CD14-positive monocyte (primary cell): ENCODE data around the gene INPP5E. TPM values are rescaled to one million over a fixed set of nuclear protein-coding genes. Genes with fewer than 3 reads are reported as not detected.

Experiments used
- DNase-seq, 3 donors: peaks; one replicate each; pipeline ENCODE4 v3.0.0-alpha.2; 2011 to 2022
- H2AFZ ChIP-seq: 2 replicates; pipeline ENCODE4 v1.6.0; 2012; ENCODE audit warnings: mild to moderate bottlenecking, low read depth, low read length, inconsistent platforms; ENCODE audit not compliant: insufficient read depth, poor library complexity, severe bottlenecking
- H3K27ac ChIP-seq, 2 donors: 1 replicate in 1 of 2; 2 replicates in 1 of 2; pipeline ENCODE4 v1.5.1; 2012 to 2013; ENCODE audit warnings: low read length in 2 of 2, control low read depth in 1 of 2, inconsistent platforms in 1 of 2, low read depth in 1 of 2, mild to moderate bottlenecking in 1 of 2
- H3K27me3 ChIP-seq, 2 donors: one replicate each; pipeline versions ENCODE4 v1.6.0 to v1.6.1; 2011 to 2013; ENCODE audit warnings: low read length in 2 of 2; ENCODE audit not compliant: control insufficient read depth in 2 of 2, insufficient read depth in 2 of 2
- H3K36me3 ChIP-seq, 2 donors: replicated peaks in 1 of 2; 1 replicate in 1 of 2; 2 replicates in 1 of 2; pipeline versions ENCODE4 v1.5.1 to v1.6.1; 2012 to 2013; ENCODE audit warnings: low read length in 2 of 2, control low read depth in 1 of 2, inconsistent platforms in 1 of 2, mild to moderate bottlenecking in 1 of 2; ENCODE audit not compliant: insufficient read depth in 2 of 2, control insufficient read depth in 1 of 2
- H3K4me1 ChIP-seq, 2 donors: 1 replicate in 1 of 2; 2 replicates in 1 of 2; pipeline versions ENCODE4 v1.5.1 to v1.6.1; 2012 to 2013; ENCODE audit warnings: low read length in 2 of 2, control low read depth in 1 of 2, inconsistent platforms in 1 of 2, mild to moderate bottlenecking in 1 of 2, moderate library complexity in 1 of 2; ENCODE audit not compliant: insufficient read depth in 2 of 2, control insufficient read depth in 1 of 2
- H3K4me2 ChIP-seq: replicated peaks from 2 replicates; pipeline ENCODE3; 2012; ENCODE audit warnings: low read length, moderate library complexity, mild to moderate bottlenecking; ENCODE audit not compliant: poor library complexity, severe bottlenecking; ENCODE audit errors: extremely low read depth
- H3K4me3 ChIP-seq, 3 experiments: fragments of 200-600 bp in 1 of 3; sonication (generic) in 1 of 3; replicated peaks in 1 of 3; 1 replicate in 2 of 3; 2 replicates in 1 of 3; pipeline ENCODE4 v1.5.1; 2011 to 2013; ENCODE audit warnings: low read length in 3 of 3, mild to moderate bottlenecking in 3 of 3, control low read depth in 2 of 3, low read depth in 2 of 3, inconsistent platforms in 1 of 3, moderate library complexity in 1 of 3
- H3K79me2 ChIP-seq: 2 replicates; pipeline ENCODE4 v1.6.0; 2012; ENCODE audit warnings: mild to moderate bottlenecking, control low read depth, inconsistent platforms, low read length, moderate library complexity; ENCODE audit not compliant: insufficient read depth
- H3K9ac ChIP-seq: 2 replicates; pipeline ENCODE4 v1.6.0; 2017; ENCODE audit warnings: low read length, mild to moderate bottlenecking; ENCODE audit not compliant: insufficient read depth, poor library complexity, severe bottlenecking
- H3K9me3 ChIP-seq, 2 donors: replicated peaks in 1 of 2; 1 replicate in 1 of 2; 2 replicates in 1 of 2; pipeline versions ENCODE4 v1.5.1 to v1.6.1; 2012 to 2013; ENCODE audit warnings: low read length in 2 of 2, control low read depth in 1 of 2; ENCODE audit not compliant: control insufficient read depth in 1 of 2, insufficient read depth in 1 of 2
- H4K20me1 ChIP-seq: 2 replicates; pipeline ENCODE4 v1.6.0; 2012; ENCODE audit warnings: mild to moderate bottlenecking, low read length, control low read depth, moderate library complexity; ENCODE audit not compliant: insufficient read depth
- H3K27ac Mint-ChIP-seq, 7 donors: one replicate each; pipeline ENCODE4 v1.8.0; 2020; ENCODE audit warnings: mild to moderate bottlenecking in 7 of 7, mixed read lengths in 7 of 7, moderate library complexity in 6 of 7, inconsistent platforms in 2 of 7
- H3K27me3 Mint-ChIP-seq, 3 donors: one replicate each; pipeline ENCODE4 v1.8.0; 2021 to 2022; ENCODE audit warnings: low read depth in 3 of 3, mild to moderate bottlenecking in 3 of 3, mixed read lengths in 3 of 3, moderate library complexity in 3 of 3, inconsistent platforms in 1 of 3
- H3K36me3 Mint-ChIP-seq, 2 donors: one replicate each; pipeline ENCODE4 v1.8.0; 2020; ENCODE audit warnings: mixed read lengths in 2 of 2, inconsistent platforms in 1 of 2, mild to moderate bottlenecking in 1 of 2
- H3K4me1 Mint-ChIP-seq: one replicate; pipeline ENCODE4 v1.8.0; 2020; ENCODE audit warnings: mild to moderate bottlenecking, mixed read lengths
- H3K4me3 Mint-ChIP-seq, 2 donors: one replicate each; pipeline ENCODE4 v1.8.0; 2020; ENCODE audit warnings: mild to moderate bottlenecking in 2 of 2, mixed read lengths in 2 of 2, moderate library complexity in 1 of 2
- H3K9me3 Mint-ChIP-seq, 7 donors: one replicate each; pipeline ENCODE4 v1.8.0; 2020 to 2022; ENCODE audit warnings: mixed read lengths in 7 of 7, mild to moderate bottlenecking in 6 of 7, moderate library complexity in 6 of 7, inconsistent platforms in 2 of 7
- CTCF ChIP-seq: fragments of 200-600 bp; IDR thresholded peaks from one replicate; pipeline ENCODE4 v1.8.0; 2022; ENCODE audit warnings: antibody characterized with exemption, mild to moderate bottlenecking
- WGBS: methylation state at CpG from one replicate; pipeline ENCODE4 v1.1.5; 2013; ENCODE audit warnings: missing lambda C conversion rate; ENCODE audit not compliant: insufficient coverage; 5-methylcytosine and 5-hydroxymethylcytosine counted together
- intact Hi-C, 2 donors: fragments of 100-400 bp; cut with micrococcal nuclease; formaldehyde crosslinking; loops; one replicate each; pipeline versions ENCODE4 v1.15.0 to v1.15.1; 2023
- polyA plus RNA-seq, 3 donors: library from polyadenylated mRNA; depleted of rRNA in 1 of 3; unstranded in 2 of 3; stranded (reverse) in 1 of 3; fragments of 300-500 nt in 2 of 3; fragments of >200 nt in 1 of 3; fragmentation: Illumina TruSeq in 2 of 3; gene quantifications; 1 replicate in 2 of 3; 2 replicates in 1 of 3; pipeline ENCODE4 v1.2.3, GENCODE V29; 2012 to 2021

The INPP5E gene
- polyA plus RNA-seq, 3 donors, result 1.0 to 8.0 (median 1.0) TPM

GRCh38 chr9:136399176-136400037, 40.2 kb downstream of the INPP5E start:
- peak overlapping the region; percentile 83 to 88 for H3K4me3 Mint-ChIP-seq
- 2% methylated on average over 64 of the region's 67 CpGs for WGBS
- H3K27ac Mint-ChIP-seq, result peak overlapping the region in 4 of 7 donors; percentile 12 to 50 (median 37)
- Histone ChIP-seq H3K27ac (peak overlapping the region in 1 of 2 donors; percentile 62), H3K4me3 (peak overlapping the region; percentile 47 to 88 (median 77)), H3K4me1 (peaks cover 17 to 23% of the 10 kb centered on the region in 2 donors), H3K27me3 (no peaks in the 10 kb centered on the region), H3K36me3 (peaks cover 41 to 49% of the 10 kb centered on the region in 2 donors), H3K9ac (peak overlapping the region; percentile 76), H4K20me1 (peaks cover 14% of the 10 kb centered on the region), H2AFZ (peak overlapping the region; percentile 71), H3K4me2 (peak overlapping the region; percentile 85), H3K79me2 (peaks cover 15% of the 10 kb centered on the region), H3K9me3 (no peaks in the 10 kb centered on the region)
- DNase-seq, result peak in 2 of 3 donors; percentile 18 to 63
- intact Hi-C loops, result loop anchor here (2.0 to 5.0 kb wide), 3 partner anchors 27 to 61 kb away; partner anchors contain the start of genes CARD9 (in 1 of the 2) and DNLZ (in 1 of the 2)
- peaks cover 0 to 2% (median 0%) of the 10 kb centered on the region in 7 donors for H3K9me3 Mint-ChIP-seq
- H3K4me1 Mint-ChIP-seq, result peaks cover 15% of the 10 kb centered on the region
- peaks cover 0 to 4% (median 4%) of the 10 kb centered on the region in 3 donors for H3K27me3 Mint-ChIP-seq
- no peak for TF ChIP-seq CTCF
- H3K36me3 Mint-ChIP-seq, result peaks cover 42 to 60% of the 10 kb centered on the region in 2 donors

GRCh38 chr9:136398286-136398685, 41.4 kb downstream of the INPP5E start:
- no peak for DNase-seq
- Histone ChIP-seq H3K79me2 (peaks cover 15% of the 10 kb centered on the region), H3K4me3 (no peak overlapping the region), H3K27ac (no peak overlapping the region), H2AFZ (no peak overlapping the region), H3K4me1 (peaks cover 17 to 23% of the 10 kb centered on the region in 2 donors), H3K4me2 (no peak overlapping the region), H4K20me1 (peaks cover 14% of the 10 kb centered on the region), H3K36me3 (peaks cover 45 to 51% of the 10 kb centered on the region in 2 donors), H3K9ac (no peak overlapping the region), H3K9me3 (no peaks in the 10 kb centered on the region), H3K27me3 (no peaks in the 10 kb centered on the region)
- Mint-ChIP-seq H3K9me3 (peaks cover 0 to 2% (median 0%) of the 10 kb centered on the region in 7 donors), H3K36me3 (peaks cover 46 to 58% of the 10 kb centered on the region in 2 donors), H3K4me3 (peak overlapping the region in 1 of 2 donors; percentile 6), H3K4me1 (peaks cover 15% of the 10 kb centered on the region), H3K27ac (no peak overlapping the region), H3K27me3 (peaks cover 0 to 4% (median 4%) of the 10 kb centered on the region in 3 donors)
- TF ChIP-seq CTCF, result no peak
- intact Hi-C loops, result no loop called here
- 96% methylated on average over 8 of the region's 12 CpGs for WGBS
